GM18907 (cell line): ENCODE measurements around the gene CASP7.
A peak's percentile ranks its signal among the peaks of the same experiment; 100 is the strongest.

ENCODE experiments used
- ATAC-seq: cut with Tn5 transposase; IDR thresholded peaks from one replicate; pipeline ENCODE4 v1.9.1; 2021; ENCODE audit warnings: mild to moderate bottlenecking, moderate library complexity; ENCODE audit not compliant: unreplicated experiment

Gene CASP7

DNA sequence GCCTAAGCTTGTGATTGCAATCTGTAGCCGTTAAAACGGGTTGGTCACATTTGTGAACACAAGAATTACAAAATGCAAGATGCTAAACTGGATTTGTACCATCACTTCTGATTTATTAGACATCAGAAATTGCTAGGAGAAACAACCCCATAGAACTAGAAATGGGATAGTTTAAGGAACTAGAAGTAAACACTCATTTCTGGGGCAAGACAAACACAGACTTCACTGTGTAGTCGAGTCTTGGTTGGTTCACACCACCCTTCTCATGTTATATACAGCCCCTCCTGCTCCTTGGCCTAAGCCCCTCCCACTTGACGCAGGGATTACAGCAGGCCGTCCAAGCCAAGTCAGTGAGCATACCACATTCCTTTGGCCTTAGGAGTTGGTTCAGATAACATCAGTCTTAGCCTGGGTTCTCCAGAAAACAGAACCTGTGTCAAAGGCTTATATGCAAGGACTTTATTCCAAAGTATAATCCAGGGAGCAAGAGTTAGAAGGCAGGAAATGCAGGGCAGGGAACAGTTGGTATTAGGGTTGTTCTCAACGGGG, 13.8 kb upstream of the CASP7 start:
- ATAC-seq = no peak

DNA sequence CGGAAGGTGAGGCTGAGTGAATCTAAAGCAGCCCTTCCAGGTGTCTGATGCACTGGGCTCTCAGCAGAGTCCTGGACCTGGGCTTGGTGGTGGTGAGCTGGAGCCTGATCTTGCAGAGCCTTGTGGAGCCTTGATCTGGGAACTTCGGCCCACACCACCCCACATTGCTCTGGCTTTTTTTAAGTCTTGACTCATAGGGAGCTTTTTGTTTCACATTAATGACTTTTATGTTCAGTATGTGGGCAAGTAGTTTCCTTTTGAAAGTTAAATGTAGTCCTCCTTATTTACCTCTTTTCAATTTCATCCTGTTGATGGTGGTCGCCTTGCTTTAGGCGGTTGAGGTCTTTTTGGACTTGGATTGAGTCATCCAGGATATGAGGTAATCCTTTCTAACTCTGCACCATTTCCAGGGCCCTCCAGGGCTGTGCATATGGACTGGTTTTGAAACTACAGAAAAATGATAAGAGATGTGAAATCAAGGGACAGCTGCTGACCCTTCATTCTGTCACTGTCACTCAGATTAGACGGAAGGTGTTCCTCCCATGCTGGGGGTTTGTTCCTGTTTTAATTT, 12.9 kb upstream of the CASP7 start:
- peak; percentile 90 for ATAC-seq

DNA sequence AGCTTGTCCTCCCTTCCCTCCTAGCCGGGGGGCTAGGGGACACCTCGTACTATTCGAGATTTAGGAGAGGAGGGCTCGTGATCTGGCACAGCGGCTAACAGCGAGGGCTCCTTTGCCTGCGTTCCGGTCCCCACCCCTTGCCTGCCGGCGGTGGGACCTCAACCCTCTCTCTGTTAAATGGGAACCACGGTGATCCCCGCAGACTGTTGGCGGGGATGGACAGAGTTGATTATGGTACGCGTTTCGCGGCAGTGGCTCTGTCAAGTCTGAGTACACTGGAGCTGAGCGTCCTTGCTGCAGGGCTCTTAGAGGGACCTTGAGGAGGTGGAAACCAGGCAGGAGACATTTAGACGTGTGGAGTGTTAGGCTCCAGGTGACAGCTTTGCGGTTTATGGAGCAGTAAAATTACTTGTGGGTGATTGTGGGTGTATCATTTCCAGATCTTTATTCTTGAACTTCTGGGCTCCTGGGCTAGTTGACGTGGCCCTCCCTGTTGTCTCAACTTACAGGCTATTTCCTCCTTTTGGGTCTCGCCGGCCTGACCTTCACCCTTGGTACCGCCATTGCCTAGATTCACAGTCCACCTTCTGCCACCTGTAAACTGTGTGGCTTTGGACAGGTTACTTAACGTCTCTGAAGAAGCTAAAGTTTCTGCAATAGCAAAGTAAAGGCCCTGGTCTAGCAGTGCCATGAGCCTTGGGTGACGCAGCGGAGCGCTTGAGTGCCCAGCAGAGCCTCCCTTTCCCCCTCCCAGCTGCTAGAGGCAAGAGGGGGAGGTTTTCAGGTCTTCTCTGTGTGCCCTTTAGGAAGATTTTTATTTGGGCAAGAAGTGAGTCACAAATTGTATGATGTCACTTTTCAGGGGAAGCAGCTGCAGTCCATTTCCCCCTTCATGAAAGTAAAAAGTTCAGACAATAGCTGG, 739 bp downstream of the CASP7 start:
- ATAC-seq = peak; percentile 32

DNA sequence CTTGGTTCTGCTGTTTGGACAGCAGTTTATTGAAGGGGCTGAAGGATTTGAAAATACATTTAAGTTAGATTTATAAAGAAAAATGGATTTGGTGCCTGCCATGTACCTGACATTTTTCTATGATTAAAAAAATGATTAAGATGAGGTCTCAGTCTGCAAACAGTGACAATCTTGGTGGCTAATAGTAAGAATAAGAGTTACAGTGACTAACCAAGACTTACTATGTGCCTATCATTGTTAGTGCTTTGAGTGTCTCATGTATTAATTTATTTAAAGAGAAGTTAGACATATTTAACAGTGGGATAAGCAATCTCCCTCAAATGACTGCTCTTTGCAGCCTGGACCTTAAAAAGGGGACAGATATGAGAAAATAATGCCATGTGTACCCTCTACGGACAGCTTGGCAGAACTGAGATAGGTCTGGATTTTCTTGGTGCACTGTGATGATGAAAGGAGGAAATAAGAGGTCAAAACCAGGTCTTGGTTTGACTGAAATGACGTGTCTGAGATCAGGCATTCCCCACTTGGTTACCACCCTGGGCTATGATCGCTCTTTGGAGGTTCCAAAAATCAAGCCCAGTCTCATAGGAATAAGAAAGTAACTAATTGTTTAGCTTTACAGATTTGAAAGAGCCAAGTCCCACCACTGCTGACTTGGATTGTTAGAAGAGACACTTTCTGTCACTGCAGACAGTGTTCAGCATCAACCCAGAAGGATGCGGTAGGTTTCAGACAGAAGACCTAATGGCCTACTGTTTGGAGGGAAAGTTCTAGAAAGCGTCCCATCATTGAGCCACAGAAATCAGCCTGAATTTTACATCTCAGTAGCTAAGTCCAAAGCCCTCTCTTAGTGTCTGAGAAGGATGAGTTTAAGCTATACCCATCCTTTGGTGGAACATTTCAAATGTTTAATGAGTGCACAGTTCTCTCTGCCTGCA, 2.1 kb downstream of the CASP7 start:
- peak; percentile 71 for ATAC-seq

DNA sequence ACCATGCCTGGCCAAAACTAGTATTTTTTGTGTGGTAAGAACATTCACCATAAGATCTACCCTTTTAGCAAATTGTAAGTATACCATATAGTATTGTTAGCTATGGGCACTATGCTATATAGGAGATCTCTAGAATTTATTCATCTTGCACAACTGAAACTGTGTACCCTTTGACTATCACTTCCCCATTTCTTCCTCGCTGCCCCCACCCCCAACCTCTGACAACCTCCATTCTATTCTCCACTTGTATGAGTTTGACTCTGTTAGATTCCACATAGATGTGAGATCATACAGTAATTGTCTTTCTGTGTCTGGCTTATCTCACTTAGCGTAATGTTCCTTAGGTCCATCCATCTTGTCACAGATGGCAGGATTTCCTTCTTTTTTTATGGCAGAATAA, 3.6 kb downstream of the CASP7 start:
- ATAC-seq = no peak

DNA sequence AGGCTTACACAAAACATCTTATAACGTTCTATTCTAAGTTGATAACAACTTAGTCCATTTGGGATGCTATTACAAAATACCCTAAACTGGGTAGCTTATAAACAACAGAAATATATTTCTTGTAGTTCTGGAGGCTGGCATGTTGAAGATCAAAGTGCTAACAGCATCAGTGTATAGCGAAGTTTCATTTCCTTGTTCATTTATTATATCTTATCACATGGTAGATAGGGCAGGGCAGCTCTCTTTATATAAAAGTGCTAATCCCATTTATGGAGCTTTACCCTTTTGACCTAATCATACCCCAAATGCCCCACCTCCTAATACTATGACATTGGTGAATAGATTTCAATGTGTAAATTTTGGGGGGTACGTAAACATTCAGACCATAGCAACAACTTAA, 6.3 kb downstream of the CASP7 start:
- no peak for ATAC-seq

DNA sequence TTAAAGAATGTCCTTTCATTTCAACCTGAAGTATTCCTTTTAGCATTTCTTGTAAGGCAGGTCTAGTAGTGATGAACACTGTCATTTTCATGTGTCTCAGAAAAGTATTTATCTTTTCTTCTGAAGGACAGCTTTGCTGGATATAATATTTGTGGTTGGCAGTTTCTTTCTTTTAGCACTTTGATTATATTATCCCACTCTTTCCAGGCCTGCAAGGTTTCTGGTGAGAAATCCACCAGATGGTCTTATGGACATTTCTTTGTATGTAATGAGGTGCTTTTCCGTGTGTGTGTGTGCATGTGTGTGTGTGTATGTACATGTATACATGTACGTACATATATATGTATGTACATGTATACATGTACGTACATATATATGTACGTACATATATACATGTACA, 7.3 kb downstream of the CASP7 start:
- no peak for ATAC-seq

DNA sequence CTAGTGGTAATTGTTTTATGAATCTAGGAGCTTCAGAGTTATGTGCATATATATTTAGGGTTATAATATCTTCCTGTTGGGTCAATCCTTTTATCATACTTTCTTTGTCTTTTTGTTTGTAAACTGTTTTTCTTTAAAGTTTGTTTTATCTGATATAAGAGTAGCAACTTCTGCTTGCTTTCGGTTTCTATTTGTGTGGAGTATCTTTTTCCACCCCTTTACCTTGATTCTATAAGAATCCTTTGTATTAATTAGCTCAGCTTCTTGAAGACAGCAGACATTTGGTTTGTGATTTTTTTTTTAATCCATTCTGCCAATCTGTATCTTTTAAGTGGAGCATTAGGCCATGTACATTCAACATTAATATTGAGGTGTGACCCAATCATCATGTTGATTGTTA, 9.3 kb downstream of the CASP7 start:
- no peak for ATAC-seq

DNA sequence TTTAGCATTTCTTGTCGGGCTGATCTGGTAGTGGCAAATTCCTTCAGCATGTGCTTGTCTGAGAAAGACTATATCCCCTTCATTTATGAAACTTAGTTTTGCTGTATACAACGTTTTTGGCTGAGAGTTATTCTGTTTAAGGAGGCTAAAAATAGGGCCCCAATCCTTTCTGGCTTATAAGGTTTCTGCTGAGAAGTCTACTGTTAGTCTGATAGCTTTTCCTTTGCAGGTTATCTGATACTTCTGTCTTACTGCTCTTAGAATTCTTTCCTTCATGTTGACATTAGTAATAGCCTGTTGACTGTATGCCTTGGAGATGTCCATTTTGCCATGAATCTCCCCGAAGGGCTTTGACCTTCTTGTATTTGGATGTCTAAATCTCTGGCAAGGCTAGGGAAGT, 9.9 kb downstream of the CASP7 start:
- no peak for ATAC-seq

DNA sequence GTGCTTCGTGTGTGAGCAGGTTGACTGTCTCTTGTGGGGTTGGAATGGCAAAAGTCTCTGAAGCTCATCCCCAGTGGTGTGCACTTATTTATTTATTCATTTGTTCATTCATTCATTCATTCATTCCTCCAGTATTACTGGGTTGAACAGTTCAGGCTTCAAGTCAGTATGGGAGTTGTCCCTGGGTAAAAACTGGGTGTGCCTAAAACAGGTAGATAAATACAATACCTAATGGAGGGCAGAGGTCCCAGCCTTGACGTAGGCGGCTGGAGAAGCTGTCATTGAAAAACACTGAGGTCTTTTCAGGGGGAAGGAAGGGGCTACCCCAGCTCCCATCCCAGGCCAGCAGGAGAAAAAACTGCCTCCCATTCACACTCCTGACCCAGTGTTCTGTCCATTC, 11.0 kb downstream of the CASP7 start:
- ATAC-seq = no peak

DNA sequence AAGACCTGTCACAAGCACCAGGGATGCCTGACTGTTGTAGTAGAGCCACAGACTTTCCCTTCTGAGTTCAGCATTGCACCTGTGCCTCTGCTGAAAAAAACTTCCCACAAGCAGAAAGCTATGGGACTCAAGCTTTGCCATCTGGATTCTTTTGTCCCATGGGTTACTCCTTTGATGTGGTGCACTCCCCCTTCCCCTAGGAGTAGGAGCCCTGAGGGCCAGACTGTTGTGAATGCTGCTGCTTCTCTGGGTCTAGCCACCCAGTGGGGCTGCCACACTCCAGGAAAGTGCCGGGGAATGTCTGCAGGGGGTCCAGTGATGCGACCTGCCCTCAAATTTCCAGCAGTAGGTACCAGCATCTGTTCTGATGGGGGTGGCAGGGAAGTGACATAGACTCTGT, 11.7 kb downstream of the CASP7 start:
- no peak for ATAC-seq

DNA sequence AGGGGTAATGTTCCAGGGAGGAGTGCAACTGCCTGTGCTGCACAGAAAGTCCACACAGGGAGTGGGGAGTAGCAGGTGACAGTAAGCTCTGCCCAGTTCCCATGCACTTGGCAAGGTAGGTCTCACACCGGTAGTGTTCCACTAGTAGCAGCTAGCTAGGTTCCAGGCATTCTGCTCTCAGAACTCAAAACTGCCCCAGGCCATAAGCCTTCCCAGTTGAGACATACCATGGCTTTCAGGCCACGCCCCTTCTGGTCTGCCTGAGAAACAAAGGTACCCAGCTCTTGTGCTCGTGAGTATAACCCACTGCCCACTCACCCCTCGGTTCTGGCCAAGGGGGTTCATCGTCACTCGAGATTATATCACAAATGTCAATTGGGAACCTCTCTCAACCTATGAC, 12.6 kb downstream of the CASP7 start:
- ATAC-seq = no peak

DNA sequence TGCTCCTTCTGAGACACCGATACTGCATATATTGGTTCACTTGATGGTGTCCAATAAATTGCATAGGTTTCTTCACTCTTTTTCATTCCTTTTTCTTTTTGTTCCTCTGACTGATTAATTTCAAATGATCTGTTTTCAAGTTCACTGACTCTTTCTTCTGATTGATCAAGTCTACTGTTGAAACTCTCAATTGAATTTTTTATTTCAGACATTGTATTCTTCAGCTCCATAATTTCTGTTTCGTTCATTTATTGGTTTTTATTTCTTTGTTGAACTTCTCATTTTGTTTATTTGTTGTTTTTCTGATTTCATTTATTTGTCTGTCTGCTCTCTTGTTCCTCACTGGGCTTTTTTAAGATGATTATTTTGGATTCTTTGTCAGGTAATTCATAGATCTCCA, 13.6 kb downstream of the CASP7 start:
- no peak for ATAC-seq

DNA sequence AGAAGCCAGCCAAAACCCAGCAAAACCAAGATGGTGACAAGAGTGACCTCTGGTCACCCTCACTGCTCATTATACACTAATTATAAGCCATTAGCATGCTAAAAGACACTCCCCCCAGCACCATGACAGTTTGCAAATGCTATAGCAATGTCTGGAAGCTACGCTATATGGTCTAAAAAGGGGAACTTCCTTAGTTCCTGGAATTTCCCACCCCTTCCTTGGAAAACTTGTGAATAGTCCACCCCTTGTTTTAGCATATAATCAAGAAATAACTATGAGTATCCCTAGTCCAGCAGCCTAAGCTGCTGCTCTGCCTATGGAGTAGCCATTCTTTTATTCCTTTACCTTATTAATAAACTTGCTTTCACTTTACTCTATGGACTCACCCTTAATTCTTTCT, 16.0 kb downstream of the CASP7 start:
- no peak for ATAC-seq

DNA sequence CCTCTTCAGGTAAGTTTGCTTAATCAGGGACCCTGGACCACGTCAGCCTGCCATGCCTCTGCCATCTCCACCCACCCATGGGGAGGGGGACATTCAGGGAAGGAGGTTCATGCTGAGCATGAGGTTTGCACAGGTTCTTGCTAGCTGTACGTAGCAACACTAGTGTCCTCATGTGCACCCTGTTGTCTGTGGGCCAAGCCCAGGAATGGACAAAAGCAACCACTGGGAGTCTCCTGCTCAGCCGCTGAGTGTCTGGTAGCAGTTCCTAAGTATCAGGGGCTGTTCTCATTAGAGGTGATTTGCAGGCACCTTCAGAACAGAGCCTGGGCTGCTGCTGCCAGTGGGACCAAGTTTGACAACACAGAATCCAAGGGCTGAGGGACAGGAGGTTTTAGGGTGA, 17.9 kb downstream of the CASP7 start:
- no peak for ATAC-seq

DNA sequence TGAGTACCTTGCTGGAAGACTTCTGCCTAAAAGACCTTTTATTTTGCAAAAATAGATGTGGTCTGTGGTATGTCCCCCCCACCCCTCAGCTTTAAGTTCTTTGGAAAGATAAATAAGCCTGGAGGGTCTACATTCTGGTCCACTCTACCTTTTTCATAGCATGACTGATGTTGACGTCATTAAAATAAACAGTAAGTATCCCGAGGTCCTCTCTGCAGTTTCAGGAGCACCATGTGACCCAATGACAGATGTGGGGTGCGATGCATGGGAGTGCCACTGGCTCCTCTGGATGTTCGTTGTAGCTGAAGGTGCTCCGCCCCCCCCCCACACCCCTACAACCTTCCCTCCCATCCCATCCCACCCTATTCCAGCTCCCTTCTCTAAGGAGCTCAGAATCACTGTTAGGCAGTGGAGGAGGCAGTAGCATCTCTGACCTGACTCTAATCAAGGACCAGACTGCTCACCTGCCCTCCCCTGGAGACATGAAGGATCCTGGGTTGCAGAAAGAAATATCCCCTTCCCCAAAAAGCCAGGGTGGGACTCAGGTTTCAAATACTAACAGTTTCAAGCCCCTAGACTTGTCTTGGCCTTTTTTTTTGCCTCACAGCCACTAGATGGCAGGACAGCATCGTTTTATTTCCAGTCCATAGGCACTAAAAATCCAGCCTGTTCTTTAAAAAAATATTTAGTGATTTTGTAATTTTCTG, 25.1 kb downstream of the CASP7 start:
- ATAC-seq = no peak

DNA sequence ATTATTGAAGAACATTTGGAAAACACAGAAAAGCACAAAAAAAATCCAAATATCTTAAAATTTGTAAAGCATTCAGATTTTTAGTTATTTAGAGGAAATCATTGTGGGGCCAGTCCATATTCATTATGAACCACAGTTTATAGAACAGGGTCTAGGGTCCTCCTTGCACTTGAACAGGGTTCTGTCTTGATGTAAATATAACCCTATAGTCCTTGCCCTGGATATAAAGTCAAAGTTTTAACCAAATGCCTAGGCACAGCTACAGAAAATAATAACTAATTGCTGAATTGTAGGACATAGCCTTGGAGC, 25.6 kb downstream of the CASP7 start:
- ATAC-seq = no peak

DNA sequence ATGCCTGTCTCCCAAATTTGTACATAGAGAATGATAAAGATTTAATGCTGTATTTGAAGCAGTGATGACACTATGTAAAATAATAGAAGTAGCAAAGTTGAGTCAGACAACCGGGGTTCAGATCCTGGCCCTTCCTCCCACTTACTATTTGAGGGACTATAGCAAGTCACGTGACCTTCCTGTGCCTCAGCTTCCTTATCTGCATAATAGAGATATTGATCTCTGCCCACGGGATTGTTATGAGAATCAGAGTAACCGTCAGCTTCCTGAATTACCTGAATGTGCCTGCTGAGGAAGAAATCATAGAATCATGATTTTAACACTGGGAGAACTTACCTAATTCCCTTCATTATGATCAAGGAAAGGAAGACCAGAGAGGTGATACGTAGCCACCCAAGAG, 26.9 kb downstream of the CASP7 start:
- no peak for ATAC-seq

DNA sequence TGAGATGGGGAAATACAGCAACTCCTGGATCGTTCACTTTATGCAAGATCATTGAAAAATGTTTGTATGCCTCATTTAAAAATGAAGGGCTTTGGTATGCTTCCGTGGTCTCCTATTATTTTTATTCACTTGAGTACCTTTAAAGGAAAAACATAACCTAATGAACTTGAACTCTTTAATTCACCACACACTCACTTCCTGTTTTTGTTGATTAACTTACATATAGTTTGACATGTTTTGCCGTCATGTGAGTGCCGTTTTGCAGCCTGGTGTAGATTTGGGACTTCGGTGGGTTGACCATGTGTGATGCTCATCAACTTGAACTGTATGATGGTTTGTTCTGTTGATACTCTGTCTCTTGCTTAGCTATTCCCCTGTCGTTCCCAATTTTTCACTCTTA, 28.9 kb downstream of the CASP7 start:
- no peak for ATAC-seq

DNA sequence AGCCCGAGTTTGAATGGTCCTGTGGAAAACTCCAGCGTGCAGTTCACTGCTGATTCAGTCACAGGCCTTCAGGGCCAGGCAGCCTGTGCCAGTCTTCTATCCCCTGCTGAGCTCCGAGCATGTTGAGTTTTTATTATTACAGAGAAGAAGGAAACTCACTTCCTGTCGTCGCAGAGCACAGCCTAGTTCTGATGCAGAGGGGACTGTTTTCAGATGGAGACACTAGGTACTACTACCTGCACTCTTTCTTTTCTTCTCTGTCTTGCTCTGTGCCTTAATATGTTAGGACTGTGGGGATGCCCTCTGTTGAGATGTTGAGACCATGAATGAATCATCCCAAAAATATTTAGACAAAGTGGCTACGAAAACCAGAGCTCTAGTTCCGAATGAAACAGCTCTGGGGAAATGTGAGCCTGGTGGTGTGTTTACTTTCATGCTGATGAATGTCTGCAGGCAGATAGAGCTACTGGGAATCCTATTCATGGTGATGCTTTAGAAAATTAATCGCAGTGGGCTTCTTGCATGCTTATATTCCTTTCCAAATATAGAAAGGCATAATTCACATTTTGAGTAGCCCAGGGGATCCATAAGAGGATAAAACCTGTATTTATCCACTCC, 29.6 kb downstream of the CASP7 start:
- ATAC-seq = no peak
